HG02885 (cell line): ENCODE measurements around the gene NELFCD.

ENCODE experiments used
- ATAC-seq: cut with Tn5 transposase; IDR thresholded peaks from one replicate; pipeline ENCODE4 v1.9.1; 2021; ENCODE audit warnings: mild to moderate bottlenecking; ENCODE audit not compliant: unreplicated experiment, poor library complexity

Gene NELFCD

DNA sequence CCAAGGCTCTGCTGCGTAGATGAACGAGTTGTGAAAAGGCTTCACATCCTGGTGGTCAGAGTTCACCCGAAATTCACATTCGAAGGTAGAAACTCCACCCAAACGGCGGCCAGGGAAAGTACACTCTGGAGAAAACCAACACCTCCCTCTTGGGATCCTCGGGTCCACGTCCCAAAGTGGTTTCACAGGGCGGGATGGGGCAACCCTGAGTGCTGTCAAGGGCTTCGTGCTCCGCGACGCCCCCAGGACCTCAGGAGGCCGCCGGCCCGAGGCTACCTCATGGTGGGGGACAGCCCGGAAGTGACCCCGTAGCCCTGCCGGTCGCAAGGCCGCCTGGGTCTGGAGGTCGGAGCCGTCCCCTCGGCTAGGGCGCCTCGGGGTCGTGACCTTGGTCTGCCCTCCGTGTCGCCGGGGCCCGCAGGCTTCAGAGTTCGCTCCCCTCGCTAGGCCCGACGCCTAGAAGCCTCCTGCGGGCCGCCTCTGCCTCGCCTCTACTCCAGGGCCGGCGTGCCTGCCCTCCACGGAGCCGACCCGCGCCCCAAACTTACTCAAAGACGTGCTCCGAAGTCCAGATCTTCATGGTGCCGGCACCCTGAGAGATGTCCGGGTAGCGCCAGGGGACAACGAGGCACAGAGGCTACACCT lies 61.2 kb downstream of the NELFCD start, which contains the start of gene PRELID3B:
TSS of gene PRELID3B (minus strand) at position 636 of the 645 bp plus-strand sequence. CDS start at position 580, 56 bp downstream.
- ATAC-seq: peak; percentile 37

DNA sequence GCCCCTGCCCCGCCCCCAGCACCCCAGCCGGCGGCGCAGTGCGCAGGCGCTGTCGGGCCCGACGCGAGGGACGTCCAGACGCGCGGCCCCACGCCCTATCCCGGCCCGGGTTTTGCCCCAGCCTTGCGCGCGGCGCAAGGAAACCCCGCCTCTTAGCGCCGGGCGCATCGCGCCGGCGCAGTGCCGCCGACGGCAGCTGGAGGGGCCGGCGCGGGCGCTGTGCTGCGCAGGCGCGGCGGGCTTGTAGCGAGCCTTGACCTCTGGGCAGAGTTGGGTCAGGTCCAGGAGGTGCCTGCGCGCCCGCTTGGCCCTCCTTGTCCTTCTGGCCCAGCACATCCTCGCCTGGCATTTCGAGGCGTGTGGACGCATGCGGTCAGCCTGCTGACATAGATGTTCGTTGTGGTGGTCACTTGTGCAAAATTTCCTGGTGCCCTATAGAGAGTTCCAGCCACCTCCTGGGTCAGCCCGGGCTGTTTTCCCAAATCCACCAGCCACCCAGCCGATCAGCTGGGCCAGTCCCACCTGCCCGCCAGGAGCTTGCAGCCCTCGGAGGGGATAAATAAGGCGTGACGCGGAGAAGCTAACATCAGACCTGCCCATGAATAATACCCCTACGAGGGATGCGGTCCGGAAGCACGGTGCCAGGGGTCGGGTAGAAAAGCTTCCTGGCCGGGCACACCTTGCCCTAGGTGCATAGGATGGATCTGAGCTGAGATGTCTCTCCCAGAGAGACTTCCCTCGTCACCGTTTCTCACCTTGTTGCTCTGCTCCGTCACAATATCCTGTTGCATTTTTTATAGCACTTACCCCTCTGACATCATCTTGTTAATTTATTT lies 62.0 kb downstream of the NELFCD start:
- peak; percentile 88 for ATAC-seq

DNA sequence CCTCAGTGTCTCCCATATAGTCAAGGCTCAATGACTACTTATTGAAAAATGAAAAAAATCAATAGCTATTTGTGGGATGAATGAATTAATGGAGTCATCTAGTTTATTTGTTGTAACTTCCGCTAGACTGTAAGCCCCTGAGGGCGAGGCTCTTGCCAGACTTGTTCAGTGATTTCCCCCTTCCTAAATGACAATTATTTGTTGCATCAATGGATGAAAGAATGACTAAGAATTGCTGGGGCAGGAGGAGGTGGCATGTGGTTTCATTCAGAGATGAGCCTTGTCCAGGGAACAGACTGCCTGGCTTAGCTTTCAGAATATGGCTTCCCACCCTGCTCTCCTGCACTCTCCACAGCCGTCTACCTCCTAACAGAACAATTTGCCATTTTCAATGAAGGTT lies 62.6 kb downstream of the NELFCD start:
- no peak for ATAC-seq

DNA sequence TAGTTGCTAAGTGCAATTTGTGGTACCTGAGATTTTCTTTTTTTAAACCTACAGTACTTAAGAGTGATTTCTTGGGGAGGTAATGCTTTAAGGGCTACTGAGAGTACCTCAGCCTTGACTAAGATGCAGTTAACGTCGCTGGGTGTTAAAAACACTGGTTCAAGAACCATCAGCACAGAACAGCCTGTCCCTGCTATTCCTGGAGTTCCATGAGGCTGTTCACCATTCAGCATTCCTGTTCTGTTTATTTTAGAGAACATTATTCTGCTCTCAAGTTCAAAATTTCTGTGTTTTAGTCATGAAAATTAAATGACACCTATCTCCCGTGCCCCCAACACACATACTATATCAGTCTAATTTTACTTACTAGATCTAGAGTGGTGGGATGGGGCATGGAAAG lies 63.2 kb downstream of the NELFCD start:
- ATAC-seq: no peak
